ENCODE results near the gene C5orf52. TPM values are rescaled to one million over a fixed set of nuclear protein-coding genes. Genes with fewer than 3 reads are reported as not detected.

The C5orf52 gene
- total RNA-seq, 1 experiment from 2014 or later = not detected

GRCh38 chr5:157624144-157624543 is 47.2 kb upstream of the C5orf52 start:
- Mint-ChIP-seq H3K9me3 (peaks cover 2 to 13% of the 10 kb centered on the region in 2 experiments; a peak in 2 of 5 replicates), H3K36me3 (ENCODE audit: insufficient read depth in 1 of 3, low read depth in 3 of 3) (no peaks in the 10 kb centered on the region), H3K4me3 (no peak overlapping the region), H3K4me1 (no peaks in the 10 kb centered on the region), H3K27ac (no peak overlapping the region), H3K27me3 (ENCODE audit: low read depth) (no peaks in the 10 kb centered on the region; the same call in none of the 2 replicates)
- DNase-seq = no peak
- no peak overlapping the region for H2BK120ac ChIP-seq (ENCODE audit: low read depth, low read length, poor library complexity, severe bottlenecking)
- H2AFZ ChIP-seq (ENCODE audit: low read length) = no peak overlapping the region
- TF ChIP-seq, protein P1, sequence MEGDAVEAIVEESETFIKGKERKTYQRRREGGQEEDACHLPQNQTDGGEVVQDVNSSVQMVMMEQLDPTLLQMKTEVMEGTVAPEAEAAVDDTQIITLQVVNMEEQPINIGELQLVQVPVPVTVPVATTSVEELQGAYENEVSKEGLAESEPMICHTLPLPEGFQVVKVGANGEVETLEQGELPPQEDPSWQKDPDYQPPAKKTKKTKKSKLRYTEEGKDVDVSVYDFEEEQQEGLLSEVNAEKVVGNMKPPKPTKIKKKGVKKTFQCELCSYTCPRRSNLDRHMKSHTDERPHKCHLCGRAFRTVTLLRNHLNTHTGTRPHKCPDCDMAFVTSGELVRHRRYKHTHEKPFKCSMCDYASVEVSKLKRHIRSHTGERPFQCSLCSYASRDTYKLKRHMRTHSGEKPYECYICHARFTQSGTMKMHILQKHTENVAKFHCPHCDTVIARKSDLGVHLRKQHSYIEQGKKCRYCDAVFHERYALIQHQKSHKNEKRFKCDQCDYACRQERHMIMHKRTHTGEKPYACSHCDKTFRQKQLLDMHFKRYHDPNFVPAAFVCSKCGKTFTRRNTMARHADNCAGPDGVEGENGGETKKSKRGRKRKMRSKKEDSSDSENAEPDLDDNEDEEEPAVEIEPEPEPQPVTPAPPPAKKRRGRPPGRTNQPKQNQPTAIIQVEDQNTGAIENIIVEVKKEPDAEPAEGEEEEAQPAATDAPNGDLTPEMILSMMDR (conservative IDR thresholded peaks at IDR 0.05) = no peak
- H2BK15ac ChIP-seq (ENCODE audit: low read depth, low read length) = no peak overlapping the region
- no peak overlapping the region for H4K5ac ChIP-seq (ENCODE audit: insufficient read length, low read depth, low read length)
- H3K23me2 ChIP-seq (ENCODE audit: insufficient read length, low read depth, low read length, poor library complexity, severe bottlenecking) = no peaks in the 10 kb centered on the region
- no peak overlapping the region for H3K27ac ChIP-seq (ENCODE audit: insufficient read length, low read depth, low read length)
- H4K8ac ChIP-seq (replicated peaks; ENCODE audit: insufficient read length, low read depth, low read length) = no peak overlapping the region
- H3K79me1 ChIP-seq (ENCODE audit: insufficient read depth, low read depth, low read length, poor library complexity, severe bottlenecking) = no peaks in the 10 kb centered on the region
- H3K23ac ChIP-seq (ENCODE audit: insufficient read length, low read depth, low read length) = no peak overlapping the region
- H3K4ac ChIP-seq (ENCODE audit: low read depth, low read length) = no peak overlapping the region
- H2AK5ac ChIP-seq (ENCODE audit: insufficient read length, low read length) = no peak overlapping the region
- H3K56ac ChIP-seq (ENCODE audit: insufficient read length, low read depth, low read length) = no peak overlapping the region
- no peaks in the 10 kb centered on the region for H4K20me1 ChIP-seq (ENCODE audit: control insufficient read depth, insufficient read depth, insufficient read length)
- no peak overlapping the region for H3T11ph ChIP-seq (ENCODE audit: low read length)
- no peaks in the 10 kb centered on the region for H3K4me1 ChIP-seq (ENCODE audit: insufficient read depth, low read length)
- H3K18ac ChIP-seq (ENCODE audit: insufficient read length, low read depth, low read length) = no peak overlapping the region
- H2BK20ac ChIP-seq (ENCODE audit: low read depth, low read length, poor library complexity, severe bottlenecking) = no peak overlapping the region
- H3K9ac ChIP-seq (ENCODE audit: extremely low read depth, insufficient read length, low read length) = no peak overlapping the region
- H3K9me3 ChIP-seq (ENCODE audit: control insufficient read depth, low read depth, low read length) = no peaks in the 10 kb centered on the region
- no peaks in the 10 kb centered on the region for H3K79me2 ChIP-seq (ENCODE audit: insufficient read depth, low read length)
- H2BK5ac ChIP-seq (ENCODE audit: insufficient read length, low read length) = no peak overlapping the region
- H3K14ac ChIP-seq (ENCODE audit: insufficient read depth, low read length) = no peak overlapping the region
- no CpG with 5 or more reads among the region's 2 CpGs for WGBS (ENCODE audit: extremely low coverage, insufficient read length, low lambda C conversion rate)
- no peak overlapping the region for H4K91ac ChIP-seq (ENCODE audit: insufficient read length, low read depth, low read length)
- H3K4me2 ChIP-seq (ENCODE audit: insufficient read depth, insufficient read length, low read length) = no peak overlapping the region
- no peaks in the 10 kb centered on the region for H3K27me3 ChIP-seq (ENCODE audit: insufficient read depth, low read length)
- H2BK12ac ChIP-seq (ENCODE audit: insufficient read length, low read depth, low read length) = no peak overlapping the region

Measured in H9 (cell line).